ENCODE results near the gene FASTK.

FASTK gene

DNA sequence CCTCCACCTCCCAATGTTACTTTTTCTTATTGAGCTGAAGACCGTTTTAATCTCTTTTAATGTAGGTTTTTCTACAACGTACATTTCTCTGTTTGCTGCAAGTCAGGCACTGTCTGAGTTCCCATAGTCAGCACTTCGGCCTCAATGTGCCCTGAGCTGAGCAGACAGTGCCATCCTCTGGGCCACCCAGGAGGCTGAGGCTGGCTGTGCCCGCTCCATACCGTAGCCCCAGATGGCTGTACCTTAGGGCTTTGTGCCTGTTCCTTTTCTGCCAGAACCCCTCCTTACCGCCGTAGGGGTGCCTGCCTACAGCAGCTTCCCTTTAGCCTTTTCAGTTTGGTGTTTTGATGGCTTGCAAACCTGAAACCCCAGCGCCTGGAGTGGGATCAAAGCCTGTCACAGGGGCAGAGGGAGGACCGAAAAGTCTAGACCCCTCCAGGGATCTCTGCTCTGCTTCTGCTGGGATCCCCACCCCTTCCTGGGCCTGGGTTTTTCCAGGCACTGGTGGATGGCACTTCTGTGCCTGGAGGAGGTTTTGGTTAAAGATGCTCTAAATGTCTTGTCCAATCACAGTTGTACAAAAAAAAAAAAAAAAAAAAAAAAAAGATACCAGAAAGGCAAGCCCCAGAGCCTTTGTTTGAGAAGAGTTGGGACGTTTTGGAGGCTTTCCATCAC is 14.7 kb upstream of the FASTK start:
- no peak for FAIRE-seq

DNA sequence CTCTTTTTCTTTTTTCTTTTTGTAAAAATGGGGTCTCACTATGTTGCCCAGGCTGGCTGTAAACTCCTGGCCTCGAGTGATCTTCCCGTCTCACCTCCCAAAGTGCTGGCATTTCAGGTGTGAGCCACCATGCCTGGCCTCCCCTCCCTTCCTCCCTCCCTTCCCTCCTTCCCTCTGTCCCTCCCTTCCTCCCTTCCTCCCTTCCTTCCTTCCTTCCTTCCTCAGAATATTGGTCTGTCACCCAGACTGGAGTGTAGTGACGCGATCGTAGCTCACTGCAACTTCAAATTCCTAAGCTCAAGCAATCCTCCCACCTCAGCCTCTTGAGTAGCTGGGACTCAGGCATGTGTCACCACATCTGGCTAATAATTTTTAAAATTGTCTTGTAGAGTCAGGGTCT is 14.1 kb upstream of the FASTK start:
- FAIRE-seq = no peak

DNA sequence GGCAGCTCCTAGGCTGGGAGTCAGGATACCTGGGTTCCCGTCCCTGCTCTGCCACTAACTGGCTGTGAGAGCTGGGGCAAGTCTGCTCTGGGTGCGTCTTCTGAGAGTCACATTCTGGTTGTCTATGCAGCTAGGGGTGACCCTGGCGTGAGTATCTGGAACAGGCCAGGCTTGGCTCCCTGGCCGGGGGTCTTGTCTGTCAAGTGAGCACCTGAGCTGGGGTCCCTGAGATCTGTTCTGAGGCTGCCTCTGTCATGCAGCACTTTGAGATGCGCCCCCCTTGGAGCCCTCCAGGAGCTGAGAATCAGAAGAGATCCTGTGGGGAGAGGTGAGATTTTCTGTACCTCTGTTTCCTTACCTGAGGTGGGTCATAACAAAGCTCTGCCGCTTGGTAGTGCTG is 13.1 kb upstream of the FASTK start:
- no peak for FAIRE-seq

GRCh38 chr7:151091988-151092387 is 11.4 kb upstream of the FASTK start:
- FAIRE-seq = no peak

DNA sequence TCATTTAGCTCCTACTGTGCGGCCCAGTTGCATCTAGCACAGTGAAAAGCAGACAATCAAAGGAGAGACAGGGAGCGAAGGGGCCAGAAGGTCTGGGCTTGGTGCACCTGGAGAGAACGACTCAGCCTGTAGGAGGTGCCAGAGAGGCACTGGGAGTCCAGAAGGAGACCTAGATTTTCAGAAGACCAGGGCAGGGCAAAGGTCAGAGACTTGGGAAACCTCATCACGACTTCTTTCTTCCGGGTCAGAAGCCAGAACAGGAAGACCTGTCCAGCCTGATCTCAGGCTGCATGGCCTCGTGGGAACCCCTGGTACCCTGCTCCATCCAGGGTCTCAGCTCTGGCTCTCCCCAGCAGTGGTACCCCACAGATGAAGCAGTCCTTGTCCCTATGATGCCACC is 10.8 kb upstream of the FASTK start:
- no peak for FAIRE-seq

- FAIRE-seq = no peak
Observed at GRCh38 chr7:151091003-151091402, 10.4 kb upstream of the FASTK start.

DNA sequence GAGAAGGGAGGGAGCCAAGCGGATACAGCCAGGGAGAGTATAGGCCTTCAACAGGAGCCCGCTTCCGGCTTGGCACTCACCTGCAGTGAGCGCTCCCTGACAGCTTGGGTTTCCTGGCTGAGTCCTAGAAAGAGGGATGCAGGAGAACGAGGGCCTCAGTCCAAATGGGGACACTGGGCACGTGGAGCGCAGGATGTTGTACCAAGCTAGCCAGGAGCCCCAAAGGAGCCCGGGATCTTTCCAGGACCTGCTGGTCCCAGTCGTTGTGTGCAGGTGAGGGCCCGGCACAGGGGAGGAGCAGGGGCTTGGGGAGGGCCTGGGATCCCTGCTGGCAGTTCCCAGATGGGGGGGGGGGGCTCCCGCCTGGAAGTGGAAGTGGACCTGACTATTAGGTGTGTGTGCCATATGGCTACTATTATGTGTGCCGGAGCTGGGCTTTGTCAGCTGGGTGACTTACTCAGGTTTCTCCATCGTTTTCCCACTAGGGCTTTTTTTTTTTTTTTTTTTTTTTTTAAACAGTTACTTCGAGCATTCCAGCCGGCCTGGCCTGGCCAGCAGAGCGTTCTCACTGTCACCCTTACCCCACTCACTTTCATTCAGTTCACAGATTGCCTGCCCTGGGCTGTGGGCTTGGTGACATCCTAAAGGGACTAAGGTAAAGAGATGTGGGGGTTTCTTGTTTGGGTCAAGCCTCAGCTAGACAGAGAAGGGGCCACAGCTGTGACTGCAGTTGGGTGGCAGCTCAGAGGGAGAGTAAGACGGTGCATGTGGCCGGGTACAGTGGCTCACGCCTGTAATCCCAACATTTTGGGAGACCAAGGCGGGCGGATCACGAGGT is 9.5 kb upstream of the FASTK start:
- no peak for FAIRE-seq

DNA sequence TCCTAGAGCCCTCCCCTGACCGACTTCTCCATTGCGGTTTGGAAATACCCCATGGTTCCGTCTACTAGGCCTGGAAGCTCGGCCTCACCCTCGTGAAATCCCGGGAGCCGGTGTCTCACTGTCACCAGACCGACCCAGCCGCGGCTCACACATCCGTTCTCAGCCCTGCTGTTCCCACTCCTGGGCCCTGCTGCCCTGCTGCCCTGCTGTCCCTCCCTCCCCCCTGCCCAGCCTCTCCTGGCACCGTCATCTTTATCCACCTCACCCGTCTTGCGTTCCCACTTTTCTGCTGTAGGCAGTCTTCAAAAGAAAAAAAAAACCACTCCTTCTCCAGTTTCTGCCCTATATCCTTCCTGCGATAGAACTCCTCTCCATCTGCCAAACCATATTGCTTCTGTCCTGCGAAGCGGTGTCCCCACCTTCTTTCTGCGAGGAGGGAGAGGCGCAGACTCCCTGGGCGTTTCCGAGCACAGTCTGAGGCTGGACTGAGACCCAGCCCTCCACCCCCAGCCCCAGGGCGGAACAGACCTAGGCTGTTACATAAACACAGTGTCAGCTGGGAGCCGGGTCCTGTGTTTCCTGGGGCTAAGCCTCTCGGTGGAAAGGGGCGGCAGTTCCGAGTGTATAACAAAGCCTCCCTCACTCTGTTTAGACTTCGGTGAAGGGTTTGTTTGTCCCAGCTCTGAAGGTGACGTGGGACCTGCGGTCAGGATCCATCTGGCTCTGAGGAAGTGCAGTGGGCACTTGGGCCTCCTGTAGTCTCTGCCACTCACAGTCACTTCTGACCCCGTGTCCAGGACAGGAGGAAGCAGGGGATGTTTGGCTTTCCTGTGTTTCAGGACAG is 8.5 kb upstream of the FASTK start:
- FAIRE-seq = no peak

DNA sequence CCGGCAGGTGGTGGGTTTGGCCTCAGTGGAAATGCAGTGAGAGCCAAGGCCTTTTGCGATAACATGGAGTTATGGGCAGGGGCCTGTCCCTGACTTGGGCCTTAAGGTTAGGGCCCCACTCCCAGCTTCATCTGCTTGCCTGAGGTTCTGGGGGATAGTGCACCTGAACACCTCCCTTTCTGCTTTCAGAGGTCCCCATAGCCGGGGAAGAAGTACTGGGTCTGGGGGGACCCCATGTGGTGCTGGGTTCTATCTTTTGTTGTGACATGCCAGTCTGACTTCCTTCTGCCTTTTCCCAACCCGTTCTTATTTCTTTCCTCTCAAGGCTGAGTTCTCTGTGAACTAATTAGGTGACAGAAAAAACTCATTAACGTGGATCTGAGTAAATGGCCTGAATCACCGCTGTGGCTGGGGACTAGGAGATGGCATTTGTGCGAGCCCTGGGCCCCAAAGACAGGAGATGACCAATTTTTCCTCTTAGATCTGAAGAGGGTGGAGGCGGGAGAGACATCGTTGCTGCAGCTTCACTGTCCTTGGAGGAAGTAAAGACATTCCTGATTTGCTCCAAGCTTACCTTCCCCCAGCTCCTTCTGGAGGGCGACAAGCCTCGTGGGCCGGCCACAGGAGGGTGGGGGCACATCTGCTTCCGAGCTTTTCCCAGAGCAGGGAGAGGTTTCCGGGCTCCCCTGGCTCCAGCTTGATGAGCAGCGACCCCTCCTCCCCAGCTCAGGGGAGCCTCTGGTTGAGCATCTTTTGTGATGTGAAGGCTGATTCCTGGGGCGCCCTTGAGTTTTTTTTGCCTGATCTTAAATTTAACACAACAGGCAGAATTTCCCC is 7.6 kb upstream of the FASTK start:
- FAIRE-seq = no peak

GRCh38 chr7:151087245-151088018 is 6.8 kb upstream of the FASTK start:
- FAIRE-seq = no peak

DNA sequence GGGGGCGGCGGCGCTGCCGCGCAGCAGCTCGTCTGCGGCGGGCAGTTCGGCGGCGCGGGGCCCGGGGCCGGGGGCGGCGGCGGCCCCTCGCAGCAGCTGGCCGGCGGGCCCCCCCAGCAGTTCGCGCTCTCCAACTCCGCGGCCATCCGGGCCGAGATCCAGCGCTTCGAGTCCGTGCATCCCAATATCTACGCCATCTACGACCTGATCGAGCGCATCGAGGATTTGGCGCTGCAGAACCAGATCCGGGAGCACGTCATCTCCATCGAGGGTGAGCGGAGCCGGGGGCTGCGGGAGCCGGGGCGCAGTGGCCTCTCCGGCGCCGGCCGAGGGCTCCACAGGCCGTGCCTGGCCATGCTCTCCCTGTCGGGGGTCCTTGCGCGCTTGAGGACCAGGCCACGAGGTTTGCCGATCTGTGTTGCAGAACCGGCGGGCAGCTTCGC is 6.2 kb upstream of the FASTK start:
- FAIRE-seq = no peak

GRCh38 chr7:151085691-151086620 is 5.3 kb upstream of the FASTK start, which contains the start of gene AGAP3:
Gene AGAP3, plus strand, starts transcription at chr7:151086475. Its CDS starts 267 bp downstream, at chr7:151086742.
- peak; percentile 66 for FAIRE-seq

DNA sequence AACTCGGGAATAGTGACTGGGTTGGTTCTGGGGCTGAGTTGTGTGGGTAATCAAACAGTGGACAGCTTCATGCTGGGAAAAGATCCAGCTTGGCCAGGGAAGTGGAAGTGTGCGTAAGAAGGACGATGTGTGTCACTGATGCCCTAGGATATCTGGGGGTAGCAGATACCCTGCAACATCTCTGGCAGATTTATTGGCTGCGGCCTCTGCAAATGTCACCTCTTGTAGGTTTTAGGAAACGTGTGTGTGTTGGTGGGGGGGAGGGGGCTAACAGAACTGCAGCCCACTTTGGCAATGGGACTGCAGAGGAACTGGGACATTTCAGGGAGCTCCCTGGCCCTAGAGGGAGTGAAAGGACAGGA is 4.7 kb upstream of the FASTK start:
- no peak for FAIRE-seq

DNA sequence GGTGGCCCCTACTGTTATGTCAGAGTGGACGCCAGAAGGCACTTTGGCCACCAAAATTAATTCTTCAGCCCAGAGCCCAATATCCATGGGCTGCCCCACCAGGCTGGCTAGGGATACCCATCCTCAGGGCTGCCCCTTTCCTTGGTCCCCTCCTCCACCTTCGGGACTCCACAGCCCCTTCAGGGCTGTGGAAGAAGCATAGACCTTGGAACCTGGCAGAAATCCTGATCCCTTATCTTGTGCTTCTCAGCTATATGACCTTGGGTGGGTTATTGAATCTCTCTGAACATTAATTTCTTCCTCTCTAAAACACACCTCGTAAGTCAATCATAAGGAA is 3.2 kb upstream of the FASTK start:
- FAIRE-seq = no peak

GRCh38 chr7:151083071-151083823 is 2.6 kb upstream of the FASTK start, which contains the start of gene TMUB1:
Gene TMUB1, minus strand, starts transcription at chr7:151083493. Its CDS starts 930 bp downstream, at chr7:151082563.
- no peak for FAIRE-seq

DNA sequence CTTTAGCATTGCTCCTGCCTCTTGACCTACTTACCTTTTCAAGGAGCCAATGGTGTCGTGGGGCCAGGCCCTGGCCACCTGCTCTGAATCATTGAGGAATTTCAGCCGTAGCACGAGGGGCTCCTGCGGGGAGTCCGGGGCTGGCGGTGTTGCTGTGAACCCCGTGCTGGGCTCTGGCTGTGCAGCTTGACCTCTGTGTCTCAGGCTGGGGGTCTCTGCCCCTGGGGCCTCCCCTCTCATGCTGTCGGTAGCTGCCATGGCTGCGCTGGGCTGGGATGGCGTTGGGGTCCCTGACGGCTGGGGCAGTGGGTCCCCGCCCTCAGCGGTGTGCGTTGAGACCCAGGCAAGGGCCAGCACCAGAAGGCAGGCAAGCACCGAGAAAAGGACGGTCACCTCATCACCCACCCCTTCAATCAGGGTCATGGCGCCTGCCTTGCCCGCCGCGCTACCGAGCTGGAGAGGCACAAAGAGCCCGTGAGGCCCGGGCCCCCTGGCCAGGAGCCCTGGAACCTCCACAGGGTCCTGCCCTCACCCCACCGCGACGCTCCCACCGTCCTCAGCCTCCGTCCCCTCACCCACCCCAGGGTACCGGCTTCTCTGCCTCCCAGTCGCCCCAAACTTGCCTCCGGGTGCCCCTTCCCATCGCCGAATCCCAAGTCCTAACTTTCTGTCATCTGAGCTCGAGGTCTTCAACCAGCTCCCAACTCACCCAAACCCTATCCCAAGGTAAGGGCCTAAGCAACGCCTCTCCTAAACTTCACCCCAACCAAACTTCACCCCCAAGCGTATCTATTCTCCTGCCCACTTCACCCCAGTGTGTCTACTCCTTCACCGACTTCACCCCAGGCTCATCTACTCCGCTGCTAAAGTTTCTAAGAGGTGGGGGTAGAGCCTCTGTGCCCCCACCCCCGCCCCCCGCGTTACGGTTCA is 1.8 kb upstream of the FASTK start:
- FAIRE-seq = no peak

DNA sequence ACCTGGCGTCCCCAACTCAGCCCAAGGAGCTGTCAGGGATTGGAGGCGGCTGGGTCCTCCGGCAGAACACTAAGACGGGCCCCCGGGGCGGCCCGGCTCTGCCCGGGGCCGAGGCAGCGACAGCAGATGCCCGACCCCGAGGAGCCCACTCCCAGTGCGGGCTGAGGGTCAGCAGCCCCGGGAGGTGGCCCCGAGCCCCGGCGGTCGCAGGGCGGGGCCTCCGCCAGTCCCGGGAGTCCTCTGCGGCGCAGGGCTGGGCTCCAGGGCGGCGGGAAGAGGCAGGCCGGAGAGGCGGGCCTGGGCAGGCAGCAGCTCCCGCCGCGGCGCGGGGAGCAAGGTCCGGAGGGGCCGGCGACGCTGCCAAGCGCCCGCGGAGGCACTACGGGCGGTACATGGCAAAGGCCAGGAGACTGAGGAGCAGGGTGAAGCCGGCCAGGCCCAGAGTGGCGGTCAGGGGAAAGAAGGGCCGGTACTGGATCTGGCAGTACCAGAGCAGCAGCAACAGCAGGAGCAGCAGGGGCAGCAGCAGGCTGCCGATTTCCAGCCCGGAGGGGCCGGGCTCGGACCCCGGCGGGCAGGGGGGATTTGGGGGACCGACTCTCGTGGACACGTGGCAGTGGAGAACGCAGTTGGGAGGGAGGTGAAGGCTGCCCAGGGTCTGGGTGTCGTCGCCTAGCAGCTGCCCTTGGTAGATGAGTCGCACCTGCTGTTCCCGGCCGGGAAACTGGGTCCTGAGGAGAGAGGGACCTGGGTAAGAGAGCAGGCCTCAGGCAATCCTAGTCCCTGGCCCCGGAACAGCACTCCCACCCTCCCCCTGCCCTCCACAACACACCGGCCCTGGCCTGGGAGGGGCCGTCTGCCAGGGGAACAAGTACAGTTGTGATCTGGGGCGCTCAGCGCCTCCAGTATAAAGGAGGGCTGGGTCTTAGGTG is 827 bp upstream of the FASTK start:
- no peak for FAIRE-seq

Measured in TTC549 (cell line).